Psoas muscle (tissue), 8 donors: Measurements from ENCODE around the gene SPTBN1. TPM values are rescaled to one million over a fixed set of nuclear protein-coding genes. Genes with fewer than 3 reads are reported as not detected.

Source experiments
- ATAC-seq, 4 donors: fragments of 200-7000 bp; cut with Tn5 transposase; one replicate each; pipeline ENCODE4 v1.9.1; 2020; ENCODE audit warnings: moderate library complexity in 3 of 4, mild to moderate bottlenecking in 2 of 4
- DNase-seq, 2 donors: peaks; one replicate each; pipeline ENCODE4 v3.0.0-alpha.2; 2020
- H3K27ac ChIP-seq: fragments of 200-600 bp; one replicate; pipeline ENCODE4 v1.8.0; 2022
- H3K27me3 ChIP-seq, 3 donors: fragments of 200-600 bp in 1 of 3; one replicate each; pipeline versions ENCODE4 v1.6.1 to v1.8.0; 2013 to 2022; ENCODE audit warnings: low read length in 2 of 3, mild to moderate bottlenecking in 2 of 3, moderate library complexity in 1 of 3; ENCODE audit not compliant: insufficient read depth in 3 of 3
- H3K36me3 ChIP-seq, 2 donors: fragments of 200-600 bp in 1 of 2; one replicate each; pipeline versions ENCODE4 v1.6.1 to v1.8.0; 2013 to 2022; ENCODE audit warnings: low read depth in 1 of 2, mild to moderate bottlenecking in 1 of 2, moderate library complexity in 1 of 2; ENCODE audit not compliant: insufficient read depth in 1 of 2
- H3K4me1 ChIP-seq: fragments of 200-600 bp; one replicate; pipeline ENCODE4 v1.8.0; 2022
- H3K4me3 ChIP-seq: fragments of 200-600 bp; one replicate; pipeline ENCODE4 v1.8.0; 2022; ENCODE audit warnings: mild to moderate bottlenecking
- H3K9me3 ChIP-seq: fragments of 200-600 bp; one replicate; pipeline ENCODE4 v1.8.0; 2022
- WGBS, 3 donors: extraction: QIAGEN DNeasy Blood & Tissue Kit; methylation state at CpG; one replicate each; pipeline versions ENCODE4 v1.1.6 to v1.1.7; 2013; 5-methylcytosine and 5-hydroxymethylcytosine counted together
- intact Hi-C, 2 donors: fragments of 100-400 bp; cut with DNase I; formaldehyde crosslinking; loops; one replicate each; pipeline versions ENCODE4 v1.11.0 to v1.14.2; 2022
- polyA plus RNA-seq, 3 donors: library from polyadenylated mRNA; stranded (reverse); fragments of 200-250 nt; gene quantifications; one replicate each; pipeline ENCODE4 v1.2.3, GENCODE V29; 2013
- total RNA-seq, 4 donors: library from RNA; stranded (reverse); fragmentation: NEBNext Ultra II Directional in 2 of 4; extraction: Animal tissue kit (Norgen Biotek cat#: 25700) in 2 of 4; gene quantifications; one replicate each; pipeline versions ENCODE4 v1.2.1 to v1.2.4, GENCODE V29; 2021 to 2023
- TF ChIP-seq, protein P1 (sequence below): fragments of 200-600 bp; IDR thresholded peaks from one replicate; pipeline ENCODE4 v1.8.0; 2022; ENCODE audit warnings: antibody characterized with exemption
- donor health status: healthy with polysubstance abuse.
- donor health status: DM: no; HTN: no; CAD: no; lungs with moderate emphysema.
- donor health status: Bipolar disorder and iron deficiency.
- donor health status: healthy.
- donor health status: DM: yes; HTN: yes; CAD: no.
- donor health status: DM: no; HTN: no; CAD: no.
- donor health status: DM: no; HTN: no; CAD: no.
- donor health status: DM: yes; HTN: yes; CAD: no.

The SPTBN1 gene
- total and polyA plus RNA-seq, 7 donors: 22.9 to 180 (median 87.8) TPM

DNA sequence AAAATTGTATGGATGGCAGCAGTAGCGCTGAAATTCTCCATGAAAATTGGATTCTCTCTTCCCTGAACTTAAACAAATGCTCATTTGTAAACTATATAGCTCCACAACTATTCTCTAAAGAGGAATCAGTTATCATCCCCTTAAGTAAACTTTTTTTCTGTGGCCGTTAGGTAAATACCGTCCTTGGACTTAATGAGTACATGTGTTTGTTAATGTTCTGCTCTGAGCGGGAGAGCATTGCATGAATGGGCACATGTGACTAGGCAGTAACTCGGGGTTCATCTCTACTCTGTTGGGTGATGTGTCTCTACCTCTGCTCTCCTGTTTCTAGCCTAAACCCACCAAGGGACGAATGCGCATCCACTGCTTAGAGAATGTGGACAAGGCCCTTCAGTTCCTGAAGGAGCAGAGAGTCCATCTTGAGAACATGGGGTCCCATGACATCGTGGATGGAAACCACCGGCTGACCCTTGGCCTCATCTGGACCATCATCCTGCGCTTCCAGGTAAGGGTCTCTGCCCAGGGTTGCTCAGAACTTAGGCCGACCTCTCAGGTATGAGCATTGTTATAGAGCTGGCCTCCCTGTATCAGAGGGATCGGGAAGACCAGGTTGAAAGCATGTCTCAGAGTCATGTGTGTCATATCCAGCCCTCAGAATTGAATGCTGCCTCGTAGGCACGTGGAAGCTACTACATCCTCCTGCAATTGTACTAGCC, 155.9 kb downstream of the SPTBN1 start:
- TF ChIP-seq, protein P1, sequence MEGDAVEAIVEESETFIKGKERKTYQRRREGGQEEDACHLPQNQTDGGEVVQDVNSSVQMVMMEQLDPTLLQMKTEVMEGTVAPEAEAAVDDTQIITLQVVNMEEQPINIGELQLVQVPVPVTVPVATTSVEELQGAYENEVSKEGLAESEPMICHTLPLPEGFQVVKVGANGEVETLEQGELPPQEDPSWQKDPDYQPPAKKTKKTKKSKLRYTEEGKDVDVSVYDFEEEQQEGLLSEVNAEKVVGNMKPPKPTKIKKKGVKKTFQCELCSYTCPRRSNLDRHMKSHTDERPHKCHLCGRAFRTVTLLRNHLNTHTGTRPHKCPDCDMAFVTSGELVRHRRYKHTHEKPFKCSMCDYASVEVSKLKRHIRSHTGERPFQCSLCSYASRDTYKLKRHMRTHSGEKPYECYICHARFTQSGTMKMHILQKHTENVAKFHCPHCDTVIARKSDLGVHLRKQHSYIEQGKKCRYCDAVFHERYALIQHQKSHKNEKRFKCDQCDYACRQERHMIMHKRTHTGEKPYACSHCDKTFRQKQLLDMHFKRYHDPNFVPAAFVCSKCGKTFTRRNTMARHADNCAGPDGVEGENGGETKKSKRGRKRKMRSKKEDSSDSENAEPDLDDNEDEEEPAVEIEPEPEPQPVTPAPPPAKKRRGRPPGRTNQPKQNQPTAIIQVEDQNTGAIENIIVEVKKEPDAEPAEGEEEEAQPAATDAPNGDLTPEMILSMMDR: no peak
- ATAC-seq: peak in 1 of 4 donors; percentile 13

GRCh38 chr2:54613386-54613785, 157.3 kb downstream of the SPTBN1 start:
- peaks cover 20% of the 10 kb centered on the region for H3K4me1 ChIP-seq
- no peak overlapping the region for H3K27ac ChIP-seq
- peak in 1 of 4 donors; percentile 23 for ATAC-seq
- no peaks in the 10 kb centered on the region for H3K9me3 ChIP-seq
- WGBS, 3 donors: 45 to 69% (median 47%) methylated on average over 2 of the region's 2 CpGs
- DNase-seq: no peak
- no peak overlapping the region for H3K4me3 ChIP-seq
- intact Hi-C loops: no loop called here
- no peaks in the 10 kb centered on the region for H3K27me3 ChIP-seq
- H3K36me3 ChIP-seq: peaks cover 0 to 38% of the 10 kb centered on the region in 2 donors
- TF ChIP-seq, protein P1: no peak

More for the DNA sequence above, 155.9 kb downstream of the SPTBN1 start:
- Histone ChIP-seq H3K4me1 (peaks cover 17% of the 10 kb centered on the region), H3K27ac (no peak overlapping the region), H3K36me3 (peaks cover 0 to 24% of the 10 kb centered on the region in 2 donors), H3K4me3 (no peak overlapping the region), H3K27me3 (no peaks in the 10 kb centered on the region), H3K9me3 (no peaks in the 10 kb centered on the region)
- intact Hi-C loops: no loop called here
- DNase-seq: no peak
- 92 to 94% (median 93%) methylated on average over 14 of the region's 14 CpGs for WGBS, 3 donors

DNA sequence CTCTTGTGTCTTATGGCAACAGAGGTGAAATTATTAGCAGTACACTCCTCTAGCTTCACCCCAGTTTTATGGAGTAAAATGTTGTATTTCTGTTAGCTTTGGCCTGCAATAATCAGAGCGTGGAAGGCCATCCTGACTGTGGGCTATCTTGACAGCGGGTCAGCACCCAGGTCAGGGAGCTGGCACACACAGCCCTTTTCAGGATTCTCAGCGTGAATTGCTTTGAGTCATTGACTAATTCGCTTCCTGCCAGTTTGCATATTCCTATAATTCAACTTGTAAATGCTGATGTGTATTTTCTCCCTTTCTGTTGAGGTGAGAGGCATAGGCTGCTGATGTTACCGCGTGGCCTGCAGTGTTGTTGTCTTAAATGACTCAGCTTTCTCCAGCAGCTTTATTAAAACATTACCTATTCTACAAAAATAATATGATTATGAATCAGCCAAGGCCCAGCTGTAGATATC, 157.7 kb downstream of the SPTBN1 start:
- Histone ChIP-seq H3K4me1 (peaks cover 25% of the 10 kb centered on the region), H3K27me3 (no peaks in the 10 kb centered on the region), H3K4me3 (no peak overlapping the region), H3K27ac (no peak overlapping the region), H3K36me3 (peaks cover 0 to 41% of the 10 kb centered on the region in 2 donors), H3K9me3 (no peaks in the 10 kb centered on the region)
- ATAC-seq: no peak
- DNase-seq: no peak
- 78 to 84% (median 81%) methylated on average over 6 of the region's 6 CpGs for WGBS, 3 donors
- TF ChIP-seq, protein P1: no peak
- intact Hi-C loops: no loop called here

DNA sequence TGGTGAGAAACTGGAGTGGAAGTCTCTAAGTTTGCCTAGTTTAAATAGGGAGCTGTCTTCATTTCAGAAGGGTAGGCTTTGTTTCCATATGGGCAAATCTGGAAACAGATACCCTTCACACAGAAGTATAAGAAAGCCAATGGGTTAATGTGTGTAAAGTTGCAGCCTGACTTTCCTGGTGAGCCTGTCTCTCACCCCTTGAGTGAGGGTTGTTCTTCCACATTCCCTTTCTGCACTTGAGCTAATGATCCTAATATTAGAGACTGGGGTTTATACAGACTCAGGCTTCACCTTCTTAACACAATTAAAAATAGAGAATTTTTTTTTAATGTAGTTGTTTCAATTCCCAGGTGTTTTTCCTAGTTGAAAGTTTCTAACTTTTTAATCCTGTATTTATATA, 158.7 kb downstream of the SPTBN1 start:
- intact Hi-C loops: loop anchor here in 1 of 2 donors (5.0 kb wide), 1 partner anchor 93 kb away; no protein-coding TSS in a partner anchor
- peaks cover 25% of the 10 kb centered on the region for H3K4me1 ChIP-seq
- no peaks in the 10 kb centered on the region for H3K27me3 ChIP-seq
- DNase-seq (no peak), ATAC-seq (no peak)
- H3K4me3 ChIP-seq: no peak overlapping the region
- H3K27ac ChIP-seq: no peak overlapping the region
- no peaks in the 10 kb centered on the region for H3K9me3 ChIP-seq
- TF ChIP-seq, protein P1: no peak
- H3K36me3 ChIP-seq: peaks cover 0 to 48% of the 10 kb centered on the region in 2 donors
